HCT116 (cell line): Measurements from ENCODE around the gene SLC1A3. TPM values are rescaled to one million over a fixed set of nuclear protein-coding genes. Genes with fewer than 3 reads are reported as not detected.

Experiments used
- ATAC-seq: fragments of 200-7000 bp; cut with Tn5 transposase; 2 replicates; pipeline ENCODE4 v1.9.1; 2020; ENCODE audit warnings: mild to moderate bottlenecking, moderate library complexity
- BruUV-seq: library from RNA; stranded (reverse); fragments of 400-500 nt; replicated peaks from 2 replicates; lab custom pipeline; 2021; lab: Mats Ljungman, UMichigan
- CTCF ChIA-PET: fragments of 300-600 bp; sonication (Branson Sonifier 250); formaldehyde crosslinking; loops from one replicate; lab custom pipeline; 2021; ENCODE audit warnings: antibody characterized with exemption; lab: Charles Lee
- POLR2A ChIA-PET: fragments of 300-600, 350-600 bp; sonication (Branson Sonifier 250); formaldehyde crosslinking; loops from one replicate; lab custom pipeline; 2021; ENCODE audit warnings: antibody characterized with exemption; lab: Charles Lee
- RAD21 ChIA-PET, 2 experiments: fragments of 300-600 bp; sonication (Branson Sonifier 250); formaldehyde crosslinking; loops; one replicate each; lab custom pipeline; 2023; ENCODE audit warnings: low total read pairs in 2 of 2; ENCODE audit not compliant: uncharacterized antibody in 2 of 2, unreplicated experiment in 2 of 2, low non-redundant PET in 1 of 2; lab: Charles Lee
- DNase-seq: peaks from one replicate; pipeline ENCODE4 v3.0.0-alpha.2; 2010; ENCODE audit warnings: low read depth, low spot score
- H2AFZ ChIP-seq: fragments of 200-600 bp; shearing (Covaris generic), sonication (generic); 2 replicates; pipeline ENCODE4 v1.6.1; 2017; ENCODE audit warnings: low read depth, mixed run types, mixed read lengths, antibody characterized with exemption, low read length; ENCODE audit not compliant: poor library complexity, severe bottlenecking
- H3K27ac ChIP-seq: 2 replicates; pipeline ENCODE4 v1.5.1; 2012; ENCODE audit warnings: low read depth, low read length
- H3K27me3 ChIP-seq: fragments of 200-600 bp; sonication (generic); 2 replicates; pipeline ENCODE4 v1.6.1; 2016; ENCODE audit warnings: mixed run types, low read length, mixed read lengths; ENCODE audit not compliant: insufficient read depth
- H3K36me3 ChIP-seq, 2 experiments: fragments of 200-500 bp in 1 of 2; fragments of 200-600 bp in 1 of 2; sonication (Bioruptor generic) in 1 of 2; sonication (generic) in 1 of 2; 2 replicates each; pipeline versions ENCODE4 v1.5.1 to v1.6.1; 2014 to 2016; ENCODE audit warnings: low read length in 2 of 2, inconsistent platforms in 1 of 2, mixed read lengths in 1 of 2, mixed run types in 1 of 2; ENCODE audit not compliant: insufficient read depth in 2 of 2, control insufficient read depth in 1 of 2
- H3K4me1 ChIP-seq, 2 experiments: fragments of 200-600 bp in 1 of 2; sonication (generic) in 1 of 2; 2 replicates each; pipeline versions ENCODE4 v1.5.1 to v1.6.1; 2012 to 2017; ENCODE audit warnings: low read length in 2 of 2, inconsistent platforms in 1 of 2, mild to moderate bottlenecking in 1 of 2, mixed read lengths in 1 of 2, mixed run types in 1 of 2, moderate library complexity in 1 of 2; ENCODE audit not compliant: insufficient read depth in 2 of 2, control insufficient read depth in 1 of 2
- H3K4me2 ChIP-seq: fragments of 200-600 bp; sonication (generic); 2 replicates; pipeline ENCODE4 v1.6.1; 2017; ENCODE audit warnings: mixed run types, low read length, mixed read lengths
- H3K4me3 ChIP-seq, 2 experiments: fragments of 200-600 bp in 1 of 2; sonication (generic) in 1 of 2; replicated peaks in 1 of 2; 2 replicates each; pipeline ENCODE4 v1.5.1; 2011 to 2016; ENCODE audit warnings: low read length in 2 of 2, control low read depth in 1 of 2, low read depth in 1 of 2, mild to moderate bottlenecking in 1 of 2, mixed read lengths in 1 of 2, mixed run types in 1 of 2
- H3K79me2 ChIP-seq: fragments of 200-600 bp; sonication (generic); 2 replicates; pipeline ENCODE4 v1.6.1; 2017; ENCODE audit warnings: mild to moderate bottlenecking, mixed run types, low read length, moderate library complexity, mixed read lengths; ENCODE audit not compliant: insufficient read depth
- H3K9ac ChIP-seq: fragments of 200-600 bp; sonication (generic); 2 replicates; pipeline ENCODE4 v1.6.1; 2016; ENCODE audit warnings: low read length, mixed read lengths
- H3K9me2 ChIP-seq: fragments of 200-600 bp; sonication (generic), shearing (Covaris generic); 2 replicates; pipeline ENCODE4 v1.6.1; 2017; ENCODE audit warnings: mixed run types, mild to moderate bottlenecking, moderate library complexity; ENCODE audit not compliant: insufficient read depth
- H3K9me3 ChIP-seq, 2 experiments: fragments of 200-500 bp in 1 of 2; fragments of 200-600 bp in 1 of 2; sonication (Bioruptor generic) in 1 of 2; sonication (generic) in 1 of 2; 2 replicates each; pipeline ENCODE4 v1.6.1; 2014 to 2017; ENCODE audit warnings: low read length in 2 of 2, mixed read lengths in 2 of 2, inconsistent platforms in 1 of 2, low read depth in 1 of 2, mild to moderate bottlenecking in 1 of 2, mixed run types in 1 of 2, moderate library complexity in 1 of 2; ENCODE audit not compliant: control insufficient read depth in 1 of 2, insufficient read depth in 1 of 2
- H4K20me1 ChIP-seq: fragments of 200-600 bp; sonication (generic), shearing (Covaris generic); 2 replicates; pipeline ENCODE4 v1.6.1; 2017; ENCODE audit warnings: mixed run types, mild to moderate bottlenecking, moderate library complexity; ENCODE audit not compliant: insufficient read depth
- ATF3 ChIP-seq: IDR thresholded peaks from 2 replicates; pipeline ENCODE4 v1.6.1; 2012
- CTCF ChIP-seq, 3 experiments: fragments of 200-600 bp in 1 of 3; sonication (generic) in 1 of 3; IDR thresholded peaks in 2 of 3; conservative IDR thresholded peaks in 1 of 3; 2 replicates each; pipeline ENCODE4 v1.5.1; 2012 to 2017; ENCODE audit warnings: low read depth in 2 of 3, low read length in 2 of 3, antibody characterized with exemption in 1 of 3, borderline replicate concordance in 1 of 3, control low read depth in 1 of 3, mild to moderate bottlenecking in 1 of 3, mixed read lengths in 1 of 3, mixed run types in 1 of 3, moderate library complexity in 1 of 3; ENCODE audit not compliant: insufficient read depth in 1 of 3
- ELF1 ChIP-seq: IDR thresholded peaks from 2 replicates; pipeline ENCODE4 v1.6.1; 2012; ENCODE audit warnings: low read depth, borderline replicate concordance
- EZH2phosphoT487 ChIP-seq: fragments of 200-600 bp; IDR thresholded peaks from 2 replicates; pipeline ENCODE4 v1.6.1; 2018; ENCODE audit warnings: antibody characterized with exemption, borderline replicate concordance
- FOSL1 ChIP-seq: IDR thresholded peaks from 2 replicates; pipeline ENCODE4 v1.6.1; 2012; ENCODE audit warnings: low read depth
- POLR2A ChIP-seq: IDR thresholded peaks from 2 replicates; pipeline ENCODE4 v1.7.0; 2011; ENCODE audit warnings: borderline replicate concordance; ENCODE audit not compliant: insufficient read depth, insufficient read length; ENCODE audit errors: extremely low read depth
- REST ChIP-seq: IDR thresholded peaks from 2 replicates; pipeline ENCODE4 v1.6.1; 2012; ENCODE audit warnings: low read depth
- SRF ChIP-seq: IDR thresholded peaks from 2 replicates; pipeline ENCODE4 v1.6.1; 2012; ENCODE audit warnings: low read depth
- ZNF274 ChIP-seq: fragments of 200-500 bp; sonication (Bioruptor generic); IDR thresholded peaks from 2 replicates; pipeline ENCODE4 v1.6.1; 2014; ENCODE audit warnings: mild to moderate bottlenecking, low read depth, low read length, inconsistent platforms
- intact Hi-C: fragments of 100-400 bp; cut with micrococcal nuclease; formaldehyde crosslinking; loops from 2 replicates; pipeline ENCODE4 v1.10.0; 2022
- total RNA-seq: library from RNA; stranded (reverse); gene quantifications from one replicate; pipeline ENCODE4 v1.2.1, GENCODE V29; 2021; ENCODE audit not compliant: unreplicated experiment

Gene SLC1A3
- total RNA-seq, 1 experiment from 2014 or later, result 12.9 TPM

GRCh38 chr5:36632363-36632664 is 25.9 kb downstream of the SLC1A3 start:
- Histone ChIP-seq H3K27me3 (no peaks in the 10 kb centered on the region), H4K20me1 (no peaks in the 10 kb centered on the region), H3K4me1 (peaks cover 0 to 4% of the 10 kb centered on the region in 2 experiments; a peak in 2 of 4 replicates), H3K36me3 (no peaks in the 10 kb centered on the region), H2AFZ (no peak overlapping the region), H3K27ac (no peak overlapping the region), H3K4me2 (no peak overlapping the region), H3K9me3 (no peaks in the 10 kb centered on the region), H3K9ac (no peak overlapping the region), H3K4me3 (no peak overlapping the region), H3K9me2 (no peaks in the 10 kb centered on the region), H3K79me2 (no peaks in the 10 kb centered on the region)
- intact Hi-C loops, result no loop called here
- BruUV-seq, result no TSS peak
- ATAC-seq (no peak), DNase-seq (no peak)
- no peak for TF ChIP-seq POLR2A
- TF ChIP-seq ELF1, result no peak
- no peak for TF ChIP-seq ZNF274
- no peak for TF ChIP-seq EZH2phosphoT487
- no peak for TF ChIP-seq FOSL1
- no peak for TF ChIP-seq ATF3
- TF ChIP-seq SRF, result no peak
- no peak for TF ChIP-seq CTCF (IDR thresholded peaks at IDR 0.05 in 2 of 3, conservative IDR thresholded peaks at IDR 0.05 in 1 of 3; ENCODE audit: borderline replicate concordance in 1 of 3, insufficient read depth in 1 of 3, low read depth in 2 of 3, low read length in 2 of 3)
- no peak for TF ChIP-seq REST
- CTCF ChIA-PET, result no interaction called here
- RAD21 ChIA-PET, result no interaction called here
- POLR2A ChIA-PET, result no interaction called here
